HG02885 (cell line): ENCODE data around the gene ARAP2.

Source experiments
- ATAC-seq: cut with Tn5 transposase; IDR thresholded peaks from one replicate; pipeline ENCODE4 v1.9.1; 2021; ENCODE audit warnings: mild to moderate bottlenecking; ENCODE audit not compliant: unreplicated experiment, poor library complexity

Gene ARAP2

GRCh38 chr4:36224972-36225903, 19.1 kb downstream of the ARAP2 start:
- ATAC-seq: no peak

GRCh38 chr4:36222702-36223101, 21.6 kb downstream of the ARAP2 start:
- ATAC-seq: no peak

- ATAC-seq: no peak
Observed at GRCh38 chr4:36220776-36221175, 23.5 kb downstream of the ARAP2 start.

- peak; percentile 68 for ATAC-seq
Observed at GRCh38 chr4:36218121-36218520, 26.2 kb downstream of the ARAP2 start.

- ATAC-seq: no peak
Observed at GRCh38 chr4:36215627-36216026, 28.7 kb downstream of the ARAP2 start.

- ATAC-seq: no peak
Observed at GRCh38 chr4:36214735-36215485, 29.4 kb downstream of the ARAP2 start.

- ATAC-seq: no peak
Observed at GRCh38 chr4:36213977-36214376, 30.3 kb downstream of the ARAP2 start.

- no peak for ATAC-seq
Observed at GRCh38 chr4:36211084-36211483, 33.2 kb downstream of the ARAP2 start.

GRCh38 chr4:36209941-36210649, 34.2 kb downstream of the ARAP2 start:
- peak; percentile 70 for ATAC-seq

GRCh38 chr4:36208893-36209473, 35.3 kb downstream of the ARAP2 start:
- peak; percentile 91 for ATAC-seq

GRCh38 chr4:36207831-36208520, 36.3 kb downstream of the ARAP2 start:
- ATAC-seq: no peak

GRCh38 chr4:36207367-36207766, 36.9 kb downstream of the ARAP2 start:
- no peak for ATAC-seq

GRCh38 chr4:36206603-36207311, 37.6 kb downstream of the ARAP2 start:
- ATAC-seq: no peak

- ATAC-seq: no peak
Observed at GRCh38 chr4:36206012-36206411, 38.3 kb downstream of the ARAP2 start.

GRCh38 chr4:36198861-36199260, 45.5 kb downstream of the ARAP2 start:
- no peak for ATAC-seq

- no peak for ATAC-seq
Observed at GRCh38 chr4:36198068-36198808, 46.1 kb downstream of the ARAP2 start.

GRCh38 chr4:36197501-36197900, 46.8 kb downstream of the ARAP2 start:
- no peak for ATAC-seq

GRCh38 chr4:36196145-36196913, 48.0 kb downstream of the ARAP2 start:
- no peak for ATAC-seq
